ENCODE results near the gene STAT5B.
A peak's percentile ranks its signal among the peaks of the same experiment; 100 is the strongest.
"Not testable (repeated sequence)": the region's sequence is repeated elsewhere in the genome, so short reads cannot be mapped to it uniquely, and the experiment has no call there.

STAT5B gene

GRCh38 chr17:42276359-42276608 lies at the start of gene STAT5B:
Gene STAT5B, minus strand, starts transcription at chr17:42276391. Its CDS starts 44,264 bp downstream, at chr17:42232127.
- DNase-seq (ENCODE audit: low read depth, low spot score), result peak; percentile 11

GRCh38 chr17:42325026-42325425 lies 48.8 kb upstream of the STAT5B start:
- no peak for DNase-seq (ENCODE audit: low read depth, low spot score)

- DNase-seq (ENCODE audit: low read depth, low spot score), result no peak
These were observed 47.1 kb upstream of the STAT5B start for GRCh38 chr17:42323268-42323773.

- DNase-seq (ENCODE audit: low read depth, low spot score), result peak; percentile 93
These were observed 46.4 kb upstream of the STAT5B start for GRCh38 chr17:42322382-42323267.

GRCh38 chr17:42321555-42321954 lies 45.4 kb upstream of the STAT5B start:
- DNase-seq (ENCODE audit: low read depth, low spot score), result no peak

GRCh38 chr17:42317967-42318366 lies 41.8 kb upstream of the STAT5B start:
- not testable (repeated sequence) for DNase-seq (ENCODE audit: low read depth, low spot score)

GRCh38 chr17:42317266-42317845 lies 41.2 kb upstream of the STAT5B start:
- DNase-seq (ENCODE audit: low read depth, low spot score), result no peak

- DNase-seq (ENCODE audit: low read depth, low spot score), result no peak
These were observed 40.6 kb upstream of the STAT5B start for GRCh38 chr17:42316755-42317154.

GRCh38 chr17:42315402-42316156 lies 39.4 kb upstream of the STAT5B start:
- DNase-seq (ENCODE audit: low read depth, low spot score), result no peak

GRCh38 chr17:42313773-42314566 lies 37.8 kb upstream of the STAT5B start:
- DNase-seq (ENCODE audit: low read depth, low spot score), result no peak

- no peak for DNase-seq (ENCODE audit: low read depth, low spot score)
These were observed 37.2 kb upstream of the STAT5B start for GRCh38 chr17:42313389-42313772.

- DNase-seq (ENCODE audit: low read depth, low spot score), result peak; percentile 51
These were observed 36.3 kb upstream of the STAT5B start for GRCh38 chr17:42312285-42313130.

GRCh38 chr17:42312035-42312284 lies 35.8 kb upstream of the STAT5B start:
- DNase-seq (ENCODE audit: low read depth, low spot score), result no peak

GRCh38 chr17:42311240-42312034 lies 35.2 kb upstream of the STAT5B start:
- no peak for DNase-seq (ENCODE audit: low read depth, low spot score)

- no peak for DNase-seq (ENCODE audit: low read depth, low spot score)
These were observed 34.6 kb upstream of the STAT5B start for GRCh38 chr17:42310787-42311215.

- no peak for DNase-seq (ENCODE audit: low read depth, low spot score)
These were observed 34.0 kb upstream of the STAT5B start for GRCh38 chr17:42309986-42310786.

GRCh38 chr17:42309142-42309541 lies 33.0 kb upstream of the STAT5B start:
- DNase-seq (ENCODE audit: low read depth, low spot score), result no peak

GRCh38 chr17:42308446-42308845 lies 32.3 kb upstream of the STAT5B start:
- no peak for DNase-seq (ENCODE audit: low read depth, low spot score)

GRCh38 chr17:42307362-42307927 lies 31.3 kb upstream of the STAT5B start:
- DNase-seq (ENCODE audit: low read depth, low spot score), result no peak

Measured in activated naive CD8-positive, alpha-beta T cell treated with anti-CD3 and anti-CD28 coated beads, Interleukin-2, amount 50 U/mL, for 16 hours (primary cell).